DND-41 (cell line): ENCODE results near the gene GPR132.

Experiments used
- CTCF ChIP-seq: IDR thresholded peaks from 2 replicates; pipeline ENCODE4 v1.5.1; 2012; ENCODE audit warnings: borderline replicate concordance, low read length, moderate library complexity, mild to moderate bottlenecking; ENCODE audit not compliant: poor library complexity, severe bottlenecking; ENCODE audit errors: extremely low read depth
- EZH2 ChIP-seq: IDR thresholded peaks from 3 replicates; pipeline ENCODE4 v1.6.1; 2012; ENCODE audit warnings: borderline replicate concordance, low read depth, mild to moderate bottlenecking, moderate library complexity, low read length, inconsistent platforms; ENCODE audit not compliant: severe bottlenecking

GRCh38 chr14:105067969-105068301 is 2.7 kb upstream of the GPR132 start:
- no peak for TF ChIP-seq EZH2
- no peak for TF ChIP-seq CTCF
